ENCODE results near the gene GPRIN3.

GPRIN3 gene

GRCh38 chr4:89222170-89222569, 85.4 kb downstream of the GPRIN3 start:
- H3K4me3 ChIP-seq (ENCODE audit: low read length): no peak overlapping the region
- no peak for TF ChIP-seq CTCF (conservative IDR thresholded peaks at IDR 0.05; ENCODE audit: low read length)
- DNase-seq (ENCODE audit: low read depth): no peak

- no peak for TF ChIP-seq CTCF (conservative IDR thresholded peaks at IDR 0.05; ENCODE audit: low read length)
- DNase-seq (ENCODE audit: low read depth): peak; percentile 40
- no peak overlapping the region for H3K4me3 ChIP-seq (ENCODE audit: low read length)
Observed at GRCh38 chr4:89221167-89221867, 86.3 kb downstream of the GPRIN3 start.

- no peak overlapping the region for H3K4me3 ChIP-seq (ENCODE audit: low read length)
- no peak for TF ChIP-seq CTCF (conservative IDR thresholded peaks at IDR 0.05; ENCODE audit: low read length)
- DNase-seq (ENCODE audit: low read depth): no peak
Observed at GRCh38 chr4:89218587-89218986, 89.0 kb downstream of the GPRIN3 start.

GRCh38 chr4:89217604-89218003, 90.0 kb downstream of the GPRIN3 start:
- TF ChIP-seq CTCF (conservative IDR thresholded peaks at IDR 0.05; ENCODE audit: low read length): no peak
- no peak for DNase-seq (ENCODE audit: low read depth)
- H3K4me3 ChIP-seq (ENCODE audit: low read length): no peak overlapping the region

GRCh38 chr4:89216866-89217265, 90.7 kb downstream of the GPRIN3 start:
- no peak overlapping the region for H3K4me3 ChIP-seq (ENCODE audit: low read length)
- no peak for TF ChIP-seq CTCF (conservative IDR thresholded peaks at IDR 0.05; ENCODE audit: low read length)
- no peak for DNase-seq (ENCODE audit: low read depth)

GRCh38 chr4:89216422-89216821, 91.2 kb downstream of the GPRIN3 start:
- no peak for DNase-seq (ENCODE audit: low read depth)
- no peak overlapping the region for H3K4me3 ChIP-seq (ENCODE audit: low read length)
- no peak for TF ChIP-seq CTCF (conservative IDR thresholded peaks at IDR 0.05; ENCODE audit: low read length)

GRCh38 chr4:89215736-89216135, 91.9 kb downstream of the GPRIN3 start:
- DNase-seq (ENCODE audit: low read depth): no peak
- no peak overlapping the region for H3K4me3 ChIP-seq (ENCODE audit: low read length)
- TF ChIP-seq CTCF (conservative IDR thresholded peaks at IDR 0.05; ENCODE audit: low read length): no peak

Measured in AG10803 (cell line).